Spleen (tissue), 7 donors: ENCODE results near the gene ARF6.

ENCODE experiments used
- CTCF ChIP-seq, 11 experiments: fragments of 200-600 bp in 7 of 11; fragments of 450-650 bp in 4 of 11; sonication (generic) in 4 of 11; IDR thresholded peaks in 8 of 11; conservative IDR thresholded peaks in 3 of 11; 1 replicate in 7 of 11; 2 replicates in 4 of 11; pipeline versions ENCODE4 v1.4.0 to v1.8.0; 2016 to 2021; ENCODE audit warnings: antibody characterized with exemption in 11 of 11, inconsistent platforms in 4 of 11, mild to moderate bottlenecking in 1 of 11
- POLR2A ChIP-seq, 3 donors: fragments of 450-650 bp; IDR thresholded peaks; one replicate each; pipeline ENCODE4 v1.5.1; 2017; ENCODE audit warnings: antibody characterized with exemption in 3 of 3, mild to moderate bottlenecking in 1 of 3
- POLR2AphosphoS5 ChIP-seq, 3 donors: sonication (generic); formaldehyde crosslinking; IDR thresholded peaks; one replicate each; pipeline ENCODE4 v1.5.1; 2017; ENCODE audit warnings: antibody characterized with exemption in 3 of 3
- donor health status: DM: no; HTN: no; CAD: no; lungs with moderate emphysema.
- donor health status: DM: no; HTN: no; CAD: no.
- donor health status: DM: no; HTN: no; CAD: no.

GRCh38 chr14:49935526-49935925 lies 42.6 kb downstream of the ARF6 start:
- TF ChIP-seq POLR2A (IDR thresholded peaks at IDR 0.05) (no peak), CTCF (IDR thresholded peaks at IDR 0.05 in 8 of 11, conservative IDR thresholded peaks at IDR 0.05 in 3 of 11) (no peak), POLR2AphosphoS5 (IDR thresholded peaks at IDR 0.05) (no peak)
